Measurements from ENCODE around the gene FAM124B. TPM values are rescaled to one million over a fixed set of nuclear protein-coding genes. Genes with fewer than 3 reads are reported as not detected.
"Not testable (repeated sequence)": the region's sequence is repeated elsewhere in the genome, so short reads cannot be mapped to it uniquely, and the experiment has no call there.

Gene FAM124B
- polyA plus RNA-seq, 6 donors from 2014 or later, result 0.20 to 0.38 TPM; not detected in 4

DNA sequence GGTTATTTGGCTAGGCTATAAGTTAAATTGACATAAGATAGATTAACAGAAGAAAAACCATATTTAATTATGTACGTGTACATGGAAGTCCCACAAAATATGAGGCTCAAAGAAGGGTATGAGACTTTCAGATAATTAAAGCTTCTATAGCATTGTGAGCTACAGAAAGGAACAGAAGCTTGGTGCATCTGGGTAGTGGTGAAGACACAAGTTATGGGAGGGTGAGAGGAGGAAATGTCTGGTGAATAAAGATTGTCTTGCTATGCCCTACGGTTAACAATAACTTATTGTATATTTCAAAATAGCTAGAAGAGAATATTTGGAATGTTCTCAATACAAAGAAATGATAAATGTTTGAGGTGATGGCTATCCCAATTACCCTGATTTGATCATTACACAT is 6.8 kb upstream of the FAM124B start:
- no peak for ATAC-seq (ENCODE audit: low read depth in 2 of 2)
- Mint-ChIP-seq H3K27ac (no peak overlapping the region), H3K4me1 (no peaks in the 10 kb centered on the region), H3K27me3 (peaks cover 0 to 4% (median 3%) of the 10 kb centered on the region in 3 donors), H3K36me3 (peaks cover 0 to 5% of the 10 kb centered on the region in 2 donors), H3K4me3 (no peak overlapping the region), H3K9me3 (peaks cover 0 to 4% (median 1%) of the 10 kb centered on the region in 7 donors)
- no peak for DNase-seq

DNA sequence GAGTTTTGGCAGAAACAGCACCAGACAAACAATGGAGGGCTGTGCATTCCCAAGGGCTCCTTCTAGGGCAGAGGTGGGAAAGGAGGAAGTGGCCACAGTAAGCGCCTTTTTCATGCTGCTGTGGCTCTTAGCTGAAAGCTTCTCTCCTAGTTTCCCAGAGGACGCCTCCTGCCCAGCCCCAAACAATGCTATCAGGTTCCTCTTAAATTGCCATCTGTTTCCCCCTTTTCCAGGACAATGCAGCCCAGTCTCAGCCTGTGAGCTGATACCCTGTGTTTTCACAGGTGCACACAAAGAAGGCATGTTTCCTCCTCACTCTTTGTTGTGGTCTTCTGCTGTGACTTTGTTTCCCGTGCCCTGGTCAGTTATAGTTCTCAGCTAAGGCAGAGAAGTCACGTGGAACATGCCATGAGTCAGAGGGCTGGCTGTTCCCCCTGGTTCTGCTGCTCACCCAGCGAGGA is 5.4 kb upstream of the FAM124B start:
- Mint-ChIP-seq H3K9me3 (peaks cover 0 to 4% (median 1%) of the 10 kb centered on the region in 7 donors), H3K36me3 (peaks cover 0 to 5% of the 10 kb centered on the region in 2 donors), H3K4me3 (peak overlapping the region in 1 of 8 donors; percentile 61), H3K4me1 (peaks cover 0 to under 1% (median under 1%) of the 10 kb centered on the region in 3 donors), H3K27me3 (peaks cover 0 to 4% (median 3%) of the 10 kb centered on the region in 3 donors), H3K27ac (peak overlapping the region in 1 of 6 donors; percentile 31)
- ATAC-seq (ENCODE audit: low read depth in 2 of 2) (no peak), DNase-seq (no peak)

DNA sequence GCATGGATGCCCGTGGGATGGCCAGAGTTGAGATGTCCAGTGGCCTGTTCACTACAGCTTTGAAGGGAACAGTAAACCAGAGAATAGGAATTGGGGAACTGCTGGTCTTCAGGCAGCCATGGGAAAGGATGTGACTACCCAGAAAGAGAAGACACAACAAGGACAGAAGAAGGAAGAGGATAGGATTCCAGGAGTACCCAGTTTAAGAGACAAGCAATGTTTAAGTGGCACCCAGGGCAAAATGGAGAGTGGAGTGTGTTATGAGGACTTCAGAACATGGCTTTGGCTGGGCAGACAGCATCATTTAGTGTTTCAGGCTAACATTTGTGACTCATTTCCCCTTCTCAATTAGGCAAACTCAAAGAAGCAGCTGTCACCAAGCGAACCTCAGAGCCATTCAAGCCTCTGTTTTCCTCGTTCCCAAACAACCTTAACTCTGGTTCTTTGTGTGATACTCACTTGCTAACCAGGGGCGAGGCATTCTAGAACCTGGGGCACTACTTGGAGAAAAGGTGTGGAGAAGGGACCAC is 4.0 kb upstream of the FAM124B start:
- no peak for DNase-seq
- H3K4me3 Mint-ChIP-seq, result no peak overlapping the region

DNA sequence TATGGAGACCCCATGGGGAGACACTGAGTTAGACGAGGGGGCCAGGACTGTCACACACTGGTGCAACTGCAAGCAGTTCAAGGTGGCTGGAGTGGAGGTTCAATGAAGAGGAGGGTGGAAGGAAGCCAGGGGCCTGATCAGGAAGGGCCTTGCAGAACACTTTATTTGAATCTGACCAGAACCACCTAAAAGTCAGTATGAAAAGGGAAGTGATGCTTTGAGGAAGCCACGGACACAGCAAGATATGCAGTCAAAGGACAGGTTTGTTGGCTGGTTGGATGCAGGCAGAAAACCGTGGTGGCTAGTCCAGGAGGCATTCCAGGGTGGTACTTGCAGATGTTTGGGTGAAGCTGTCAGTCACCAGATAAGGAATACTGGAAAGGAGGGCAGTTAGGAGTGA is 3.5 kb upstream of the FAM124B start:
- DNase-seq (no peak), ATAC-seq (ENCODE audit: low read depth in 2 of 2) (peak; percentile 13 to 22)
- Mint-ChIP-seq H3K36me3 (peaks cover 0 to 5% of the 10 kb centered on the region in 2 donors), H3K27ac (no peak overlapping the region), H3K9me3 (peaks cover 0 to 4% (median 1%) of the 10 kb centered on the region in 7 donors), H3K4me3 (no peak overlapping the region), H3K27me3 (peaks cover 0 to 4% (median 3%) of the 10 kb centered on the region in 3 donors), H3K4me1 (peaks cover 4 to 17% (median 16%) of the 10 kb centered on the region in 3 donors)

More for the DNA sequence above, 4.0 kb upstream of the FAM124B start:
- H3K9me3 Mint-ChIP-seq, result peaks cover 0 to 4% (median 1%) of the 10 kb centered on the region in 7 donors
- H3K27me3 Mint-ChIP-seq, result peaks cover 0 to 4% (median 3%) of the 10 kb centered on the region in 3 donors
- ATAC-seq (ENCODE audit: low read depth in 2 of 2), result no peak
- H3K27ac Mint-ChIP-seq, result no peak overlapping the region
- H3K4me1 Mint-ChIP-seq, result peaks cover 4 to 14% (median 14%) of the 10 kb centered on the region in 3 donors
- peaks cover 0 to 5% of the 10 kb centered on the region in 2 donors for H3K36me3 Mint-ChIP-seq

DNA sequence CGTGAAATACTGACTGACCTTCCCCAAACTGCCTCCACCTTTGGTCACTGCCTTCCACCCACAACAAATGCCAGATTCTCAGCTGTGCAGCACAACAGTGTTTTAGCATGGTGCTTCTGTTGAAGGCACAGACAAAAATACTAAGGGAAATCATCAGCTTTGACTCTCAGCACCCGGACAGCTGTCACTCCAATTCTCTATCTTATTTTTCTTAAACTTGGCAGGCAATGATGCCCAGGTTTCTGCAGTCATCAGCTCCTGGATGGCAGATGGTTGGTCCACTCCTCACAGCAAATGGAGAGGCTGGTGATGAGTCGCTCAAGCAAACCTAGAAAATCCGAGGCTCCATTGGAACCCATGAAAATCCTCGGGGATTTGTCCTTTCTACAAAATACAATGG is 2.9 kb upstream of the FAM124B start:
- Mint-ChIP-seq H3K9me3 (peaks cover 0 to 4% (median 1%) of the 10 kb centered on the region in 7 donors), H3K4me3 (no peak overlapping the region), H3K27me3 (peaks cover 0 to 4% (median 3%) of the 10 kb centered on the region in 3 donors), H3K27ac (no peak overlapping the region), H3K4me1 (peaks cover 4 to 17% (median 16%) of the 10 kb centered on the region in 3 donors), H3K36me3 (peaks cover 0 to 5% of the 10 kb centered on the region in 2 donors)
- DNase-seq, result no peak
- no peak for ATAC-seq (ENCODE audit: low read depth in 2 of 2)

DNA sequence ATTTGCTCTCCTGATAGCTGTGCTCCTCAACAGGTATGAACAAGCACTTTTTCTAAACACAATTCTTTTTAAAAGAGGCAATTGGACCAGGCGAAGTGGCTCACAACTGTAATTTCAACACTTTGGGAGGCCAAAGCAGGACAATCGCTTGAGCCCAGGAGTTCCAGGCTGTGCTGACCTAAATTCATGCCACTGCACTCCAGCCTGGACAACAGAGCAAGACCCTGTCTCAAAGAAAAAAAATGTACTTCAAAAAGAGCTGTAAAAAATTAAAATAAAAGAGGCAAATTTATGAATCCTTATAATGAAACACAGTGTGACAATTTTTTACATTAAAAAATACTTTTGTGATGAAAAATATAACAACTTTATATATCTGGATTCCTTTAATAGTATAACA is 1.8 kb upstream of the FAM124B start:
- no peak for ATAC-seq (ENCODE audit: low read depth in 2 of 2)
- H3K4me1 Mint-ChIP-seq, result peaks cover 4 to 17% (median 16%) of the 10 kb centered on the region in 3 donors
- H3K4me3 Mint-ChIP-seq, result no peak overlapping the region
- H3K27ac Mint-ChIP-seq, result no peak overlapping the region
- peaks cover 0 to 4% (median 2%) of the 10 kb centered on the region in 3 donors for H3K27me3 Mint-ChIP-seq
- no peak for DNase-seq
- H3K9me3 Mint-ChIP-seq, result peaks cover 0 to 4% (median 1%) of the 10 kb centered on the region in 7 donors
- peaks cover 0 to 5% of the 10 kb centered on the region in 2 donors for H3K36me3 Mint-ChIP-seq

DNA sequence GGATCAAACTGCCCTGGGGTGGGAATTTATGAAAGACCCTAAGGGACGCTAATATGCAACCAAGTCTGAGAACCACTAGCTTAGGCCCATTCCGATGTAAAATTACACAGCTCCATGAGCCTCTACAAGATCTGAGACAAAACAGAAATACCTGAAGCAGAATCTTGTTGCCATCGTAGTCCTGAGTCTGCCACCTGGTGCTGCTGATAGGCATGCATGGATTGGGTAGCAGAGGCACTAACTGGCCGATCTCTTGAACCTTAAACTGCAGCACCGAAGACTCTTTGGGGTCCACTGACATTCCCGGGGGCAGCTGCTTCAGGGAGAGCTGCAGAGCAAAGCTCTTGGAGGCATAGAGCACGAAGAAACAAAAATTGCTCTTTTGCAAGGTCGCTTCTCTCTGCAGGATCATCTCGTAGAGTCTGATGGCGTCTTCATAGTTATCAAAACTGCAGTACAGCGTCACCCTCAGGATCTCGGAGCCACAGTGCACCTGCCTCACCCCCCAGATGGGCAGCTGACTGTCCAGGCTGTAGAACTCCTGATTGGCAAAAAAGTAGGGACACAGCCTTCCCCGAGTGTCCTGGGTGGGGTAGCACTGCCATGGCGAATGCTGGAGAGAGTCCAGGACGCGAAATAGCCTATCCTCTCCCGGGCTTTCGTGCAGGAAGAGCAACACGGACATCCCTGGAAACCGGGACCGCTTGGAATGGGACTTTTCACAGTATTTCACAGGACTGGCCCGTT is 848 bp downstream of the FAM124B start:
- H3K9me3 Mint-ChIP-seq, result peaks cover 0 to 1% (median 0%) of the 10 kb centered on the region in 7 donors
- peaks cover 0 to 5% of the 10 kb centered on the region in 2 donors for H3K36me3 Mint-ChIP-seq
- H3K4me1 Mint-ChIP-seq, result peaks cover 4 to 17% (median 16%) of the 10 kb centered on the region in 3 donors
- ATAC-seq (ENCODE audit: low read depth in 2 of 2) (peak; percentile 29 to 43), DNase-seq (no peak)
- H3K27ac Mint-ChIP-seq, result peak overlapping the region in 3 of 6 donors; percentile 30 to 66 (median 51)
- H3K4me3 Mint-ChIP-seq, result peak overlapping the region; percentile 61 to 90 (median 82)
- H3K27me3 Mint-ChIP-seq, result no peaks in the 10 kb centered on the region

DNA sequence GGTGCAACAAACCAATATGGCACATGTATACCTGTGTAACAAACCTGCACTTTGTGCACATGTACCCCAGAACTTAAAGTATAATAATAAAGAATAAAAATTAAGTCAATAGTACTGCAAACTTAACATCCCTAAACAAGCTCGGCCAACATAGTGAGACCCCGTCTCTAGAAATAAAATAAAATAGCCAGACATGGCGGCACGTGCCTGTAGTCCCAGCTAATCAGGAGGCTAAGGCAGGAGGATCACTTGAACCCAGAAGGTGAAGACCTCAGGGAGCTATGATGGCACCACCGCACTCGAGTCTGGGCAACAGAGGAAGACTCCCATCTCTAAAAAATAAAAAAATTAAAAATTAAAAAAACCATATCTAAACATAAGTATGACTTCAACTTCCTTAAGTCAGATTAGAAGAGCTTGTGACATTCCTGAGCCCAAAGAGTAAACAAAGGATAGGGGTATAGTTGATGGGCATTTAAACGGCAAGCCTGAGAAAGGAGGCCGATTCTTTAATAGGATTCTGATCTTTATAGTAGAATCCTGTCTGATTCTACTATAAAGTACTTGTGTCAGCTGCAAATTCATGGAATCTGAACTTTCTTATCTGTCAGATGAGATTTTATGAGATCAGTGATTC is 1.6 kb downstream of the FAM124B start:
- peaks cover 0 to 1% (median 0%) of the 10 kb centered on the region in 7 donors for H3K9me3 Mint-ChIP-seq
- H3K27ac Mint-ChIP-seq, result no peak overlapping the region
- peaks cover 0 to 5% of the 10 kb centered on the region in 2 donors for H3K36me3 Mint-ChIP-seq
- H3K4me1 Mint-ChIP-seq, result peaks cover 4 to 17% (median 16%) of the 10 kb centered on the region in 3 donors
- H3K27me3 Mint-ChIP-seq, result no peaks in the 10 kb centered on the region
- ATAC-seq (ENCODE audit: low read depth in 2 of 2), result no peak
- H3K4me3 Mint-ChIP-seq, result peak overlapping the region in 4 of 8 donors; percentile 61 to 88 (median 75)
- DNase-seq, result no peak

DNA sequence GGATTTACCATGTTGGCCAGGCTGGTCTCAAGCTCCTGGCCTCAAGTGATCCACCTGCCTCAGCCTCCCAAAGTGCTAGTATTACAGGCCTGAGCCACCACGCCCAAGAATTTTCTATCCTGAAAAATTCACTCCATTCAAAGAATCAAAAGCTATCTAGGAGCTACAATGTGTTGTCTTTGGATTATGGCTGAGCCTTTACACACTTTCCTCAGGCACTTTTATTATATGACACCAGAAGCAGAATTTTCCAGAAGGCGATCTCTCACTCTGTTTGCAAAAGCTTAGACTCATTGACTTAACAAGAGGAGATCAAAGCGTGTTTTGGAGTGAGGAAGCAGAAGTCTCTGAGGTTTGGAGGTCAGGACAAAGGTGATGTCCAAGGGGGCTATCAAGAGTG is 3.6 kb downstream of the FAM124B start:
- no peak overlapping the region for H3K4me3 Mint-ChIP-seq
- no peak for ATAC-seq (ENCODE audit: low read depth in 2 of 2)
- no peaks in the 10 kb centered on the region for H3K36me3 Mint-ChIP-seq
- no peaks in the 10 kb centered on the region for H3K27me3 Mint-ChIP-seq
- H3K4me1 Mint-ChIP-seq, result peaks cover 4 to 17% (median 16%) of the 10 kb centered on the region in 3 donors
- no peak for DNase-seq
- H3K27ac Mint-ChIP-seq, result peak overlapping the region in 1 of 6 donors; percentile 6
- no peaks in the 10 kb centered on the region for H3K9me3 Mint-ChIP-seq

DNA sequence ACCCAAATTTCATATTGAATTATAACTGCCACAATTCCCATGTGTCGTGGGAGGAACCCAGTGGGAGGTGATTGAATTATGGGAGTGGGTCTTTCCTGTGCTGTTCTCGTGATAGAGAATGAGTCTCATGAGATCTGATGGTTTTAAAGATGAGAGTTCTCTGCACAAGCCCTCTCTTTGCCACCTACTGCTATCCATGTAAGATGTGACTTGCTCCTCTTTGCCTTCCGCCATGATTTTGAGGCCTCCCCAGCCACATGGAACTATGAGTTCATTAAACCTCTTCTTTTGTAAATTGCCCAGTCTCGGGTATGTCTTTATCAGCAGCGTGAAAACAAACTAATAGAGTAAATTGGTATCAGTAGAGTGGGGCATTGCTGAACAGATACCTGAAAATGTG is 4.8 kb downstream of the FAM124B start:
- not testable (repeated sequence) for ATAC-seq (ENCODE audit: low read depth in 2 of 2); H3K4me3 Mint-ChIP-seq

DNA sequence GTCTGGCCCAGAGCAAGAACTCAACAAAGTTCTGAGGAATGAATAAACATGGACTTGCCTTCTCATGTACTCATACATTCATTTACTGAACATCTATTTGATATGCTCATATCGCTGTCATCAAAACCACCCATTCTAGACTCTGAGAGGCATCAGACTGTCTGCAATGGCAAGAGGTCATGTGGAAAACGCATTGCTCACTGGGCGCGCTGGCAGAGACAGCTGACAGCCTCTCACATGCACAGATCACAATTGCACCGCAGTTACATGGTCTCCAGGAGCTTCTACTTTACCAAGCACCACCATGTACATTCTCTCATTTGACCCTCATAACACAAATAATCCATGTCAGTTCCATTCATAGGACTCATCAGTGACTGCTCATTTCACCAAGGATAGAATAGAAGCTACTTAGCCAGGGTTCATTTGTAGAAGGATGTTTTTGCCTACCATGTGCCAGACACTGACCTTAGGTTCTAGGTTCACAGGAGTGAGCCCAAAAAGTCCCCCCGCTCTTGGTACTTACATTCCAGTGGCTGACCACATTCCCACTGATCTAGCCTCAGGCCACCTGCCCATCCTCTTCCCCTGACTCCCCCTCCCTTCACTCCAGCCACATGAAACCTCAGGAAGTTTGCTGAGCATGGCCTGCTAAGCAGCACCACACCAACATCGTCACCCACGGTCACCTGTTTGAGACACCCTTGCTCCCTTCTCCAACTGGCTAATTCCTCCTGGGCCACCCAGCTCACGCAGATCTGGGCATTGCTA is 6.1 kb downstream of the FAM124B start:
- no peak overlapping the region for H3K27ac Mint-ChIP-seq
- peaks cover 0 to 2% (median under 1%) of the 10 kb centered on the region in 3 donors for H3K4me1 Mint-ChIP-seq
- no peaks in the 10 kb centered on the region for H3K9me3 Mint-ChIP-seq
- no peaks in the 10 kb centered on the region for H3K27me3 Mint-ChIP-seq
- DNase-seq (no peak), ATAC-seq (ENCODE audit: low read depth in 2 of 2) (no peak)
- no peak overlapping the region for H3K4me3 Mint-ChIP-seq
- H3K36me3 Mint-ChIP-seq, result no peaks in the 10 kb centered on the region

More for the DNA sequence above, 4.8 kb downstream of the FAM124B start:
- H3K36me3 Mint-ChIP-seq, H3K27ac Mint-ChIP-seq, H3K9me3 Mint-ChIP-seq, H3K27me3 Mint-ChIP-seq, DNase-seq: not testable (repeated sequence)
- peaks cover 4 to 14% (median 13%) of the 10 kb centered on the region in 3 donors for H3K4me1 Mint-ChIP-seq

DNA sequence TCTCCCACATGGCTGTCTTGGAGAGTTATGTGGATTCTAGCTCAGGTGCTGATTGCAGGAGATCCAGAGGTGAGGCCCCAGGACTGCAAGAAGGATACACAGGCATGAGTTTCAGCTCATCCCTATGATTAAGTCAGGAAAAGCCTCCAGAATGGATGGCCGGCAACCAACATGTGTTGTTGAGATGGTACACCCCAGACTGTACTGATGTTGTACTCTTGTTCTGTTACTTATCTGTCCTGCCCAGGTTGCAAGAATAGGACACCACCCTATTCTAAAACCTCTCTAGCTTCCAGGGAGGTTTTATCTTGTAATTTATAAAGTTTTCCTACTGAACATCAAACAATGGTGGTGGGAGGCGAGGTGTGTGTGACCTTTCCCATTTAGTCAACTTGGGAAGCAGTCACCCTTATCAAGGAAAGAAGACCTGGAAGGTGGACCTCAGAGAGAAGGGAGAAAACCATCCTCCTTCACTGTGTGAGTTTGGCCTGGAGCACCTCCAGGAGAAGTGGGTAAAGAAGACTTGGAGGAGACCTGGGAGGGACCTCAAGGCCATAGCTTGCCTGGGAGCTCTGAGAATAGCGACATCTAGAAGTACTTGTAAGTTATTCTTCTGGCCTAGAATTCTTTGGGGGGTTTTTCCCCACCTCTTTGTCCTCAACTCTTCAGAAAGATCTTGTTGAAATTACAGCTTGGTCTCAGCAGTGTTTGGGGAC is 8.6 kb downstream of the FAM124B start:
- Mint-ChIP-seq H3K9me3 (no peaks in the 10 kb centered on the region), H3K4me3 (no peak overlapping the region), H3K27ac (peak overlapping the region in 1 of 6 donors; percentile 64), H3K4me1 (no peaks in the 10 kb centered on the region), H3K36me3 (no peaks in the 10 kb centered on the region), H3K27me3 (no peaks in the 10 kb centered on the region)
- no peak for ATAC-seq (ENCODE audit: low read depth in 2 of 2)
- no peak for DNase-seq
